ENCODE measurements around the gene B4GALT5.
A peak's percentile ranks its signal among the peaks of the same experiment; 100 is the strongest.
"Not testable (repeated sequence)": the region's sequence is repeated elsewhere in the genome, so short reads cannot be mapped to it uniquely, and the experiment has no call there.

B4GALT5 gene

DNA sequence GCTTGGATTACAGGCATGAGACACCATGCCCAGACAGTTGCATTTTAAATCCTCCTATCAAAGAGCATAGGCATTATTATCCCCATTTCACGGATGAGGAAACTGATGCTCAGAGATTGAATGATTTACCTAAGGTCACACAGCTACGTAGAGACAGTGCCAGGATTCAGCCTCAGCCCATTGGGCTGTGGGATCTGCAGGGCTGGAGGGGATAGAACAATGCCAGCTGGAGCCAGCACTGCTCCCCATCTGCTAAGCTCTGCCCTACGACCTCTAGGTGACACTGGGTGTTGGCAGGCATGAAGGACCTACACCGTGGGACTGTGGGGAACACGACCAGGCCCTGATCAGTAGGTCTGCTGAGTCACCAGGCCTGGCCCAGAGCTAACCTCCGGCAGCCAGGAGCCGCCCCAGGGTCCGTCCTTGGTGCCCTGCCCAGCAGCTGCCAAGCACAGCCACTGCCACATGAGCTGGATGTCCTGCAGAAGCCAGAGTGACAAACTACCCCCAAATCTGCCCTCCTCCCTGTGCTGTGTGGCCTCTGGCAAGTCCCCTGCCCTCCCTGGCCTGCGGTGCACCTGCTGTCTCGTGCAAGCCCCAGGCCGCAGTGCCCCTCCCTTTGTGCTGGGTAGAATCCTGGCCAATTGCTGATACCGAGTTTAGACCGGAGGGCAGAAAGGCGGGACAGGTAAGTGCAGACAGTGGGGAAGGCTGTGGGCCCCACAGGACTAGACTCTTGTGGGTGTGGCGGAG is 98.1 kb downstream of the B4GALT5 start:
- H3K27ac ChIP-seq = no peak overlapping the region

GRCh38 chr20:49615051-49615400 is 98.7 kb downstream of the B4GALT5 start:
- not testable (repeated sequence) for H3K9ac ChIP-seq (ENCODE audit: insufficient read length); H3K9me3 ChIP-seq (ENCODE audit: low read depth, low read length); H3K27ac ChIP-seq; H3K4me3 ChIP-seq; DNase-seq (ENCODE audit: low read depth, low spot score); H3K36me3 ChIP-seq (ENCODE audit: insufficient read depth, low read length)

More for the DNA sequence above, 98.1 kb downstream of the B4GALT5 start:
- DNase-seq (ENCODE audit: low read depth, low spot score) = no peak
- no peaks in the 10 kb centered on the region for H3K36me3 ChIP-seq (ENCODE audit: insufficient read depth, low read length)
- no peaks in the 10 kb centered on the region for H3K9me3 ChIP-seq (ENCODE audit: low read depth, low read length)
- no peak overlapping the region for H3K4me3 ChIP-seq
- no peak for TF ChIP-seq FOXP2 (optimal IDR thresholded peaks at IDR 0.05; ENCODE audit: control extremely low read depth, extremely low read length, insufficient read depth)
- no peak for TF ChIP-seq POLR2AphosphoS5 (IDR thresholded peaks at IDR 0.05; ENCODE audit: borderline replicate concordance, low read depth, low read length)
- no peak for TF ChIP-seq EZH2 (IDR thresholded peaks at IDR 0.05)
- no peak overlapping the region for H3K9ac ChIP-seq (ENCODE audit: insufficient read length)

DNA sequence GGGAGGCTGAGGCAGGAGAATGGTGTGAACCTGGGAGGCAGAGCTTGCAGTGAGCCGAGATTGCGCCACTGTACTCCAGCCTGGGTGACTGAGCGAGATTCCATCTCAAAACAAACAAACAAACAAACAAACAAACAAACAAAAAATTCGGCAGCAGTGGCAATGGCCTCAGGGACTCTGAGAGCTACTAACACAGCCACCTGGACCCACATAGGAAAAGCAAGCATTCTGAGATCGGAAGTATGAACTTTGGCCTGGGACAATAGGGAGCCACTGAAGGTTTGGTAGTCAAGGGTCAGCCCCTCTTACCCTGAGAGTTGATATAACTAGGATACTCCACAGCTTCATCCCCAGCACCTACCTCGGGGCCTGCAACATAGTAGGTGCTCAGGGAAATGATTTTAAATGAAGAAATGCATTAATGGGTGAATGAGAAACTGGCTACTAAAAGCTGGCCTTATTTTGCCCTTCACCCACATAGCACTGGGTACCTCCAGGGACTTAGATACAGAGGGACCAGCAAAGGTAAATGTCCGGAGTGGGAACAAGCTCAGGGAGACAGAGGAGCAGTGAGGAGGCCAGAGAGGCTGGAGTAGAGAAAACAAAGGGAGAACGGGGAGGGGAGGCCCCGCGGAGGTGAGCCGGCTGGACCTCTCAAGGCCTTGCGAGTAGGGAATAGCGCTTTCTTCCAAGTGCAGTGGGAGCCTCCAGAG is 99.2 kb downstream of the B4GALT5 start:
- Histone ChIP-seq H3K4me3 (no peak overlapping the region), H3K9me3 (ENCODE audit: low read depth, low read length) (no peaks in the 10 kb centered on the region)

GRCh38 chr20:49612127-49612738 is 101.4 kb downstream of the B4GALT5 start:
- Histone ChIP-seq H3K4me3 (no peak overlapping the region), H3K27ac (no peak overlapping the region), H3K36me3 (ENCODE audit: insufficient read depth, low read length) (no peaks in the 10 kb centered on the region), H3K9me3 (ENCODE audit: low read depth, low read length) (no peaks in the 10 kb centered on the region), H3K9ac (ENCODE audit: insufficient read length) (no peak overlapping the region)
- TF ChIP-seq POLR2AphosphoS5 (IDR thresholded peaks at IDR 0.05; ENCODE audit: borderline replicate concordance, low read depth, low read length) (no peak), FOXP2 (optimal IDR thresholded peaks at IDR 0.05; ENCODE audit: control extremely low read depth, extremely low read length, insufficient read depth) (no peak), EZH2 (IDR thresholded peaks at IDR 0.05) (no peak)
- DNase-seq (ENCODE audit: low read depth, low spot score) = no peak

More for the DNA sequence above, 99.2 kb downstream of the B4GALT5 start:
- Histone ChIP-seq H3K9ac (ENCODE audit: insufficient read length) (no peak overlapping the region), H3K27ac (no peak overlapping the region), H3K36me3 (ENCODE audit: insufficient read depth, low read length) (no peaks in the 10 kb centered on the region)
- no peak for DNase-seq (ENCODE audit: low read depth, low spot score)
- no peak for TF ChIP-seq POLR2AphosphoS5 (IDR thresholded peaks at IDR 0.05; ENCODE audit: borderline replicate concordance, low read depth, low read length)
- TF ChIP-seq FOXP2 (optimal IDR thresholded peaks at IDR 0.05; ENCODE audit: control extremely low read depth, extremely low read length, insufficient read depth) = no peak
- TF ChIP-seq EZH2 (IDR thresholded peaks at IDR 0.05) = no peak

DNA sequence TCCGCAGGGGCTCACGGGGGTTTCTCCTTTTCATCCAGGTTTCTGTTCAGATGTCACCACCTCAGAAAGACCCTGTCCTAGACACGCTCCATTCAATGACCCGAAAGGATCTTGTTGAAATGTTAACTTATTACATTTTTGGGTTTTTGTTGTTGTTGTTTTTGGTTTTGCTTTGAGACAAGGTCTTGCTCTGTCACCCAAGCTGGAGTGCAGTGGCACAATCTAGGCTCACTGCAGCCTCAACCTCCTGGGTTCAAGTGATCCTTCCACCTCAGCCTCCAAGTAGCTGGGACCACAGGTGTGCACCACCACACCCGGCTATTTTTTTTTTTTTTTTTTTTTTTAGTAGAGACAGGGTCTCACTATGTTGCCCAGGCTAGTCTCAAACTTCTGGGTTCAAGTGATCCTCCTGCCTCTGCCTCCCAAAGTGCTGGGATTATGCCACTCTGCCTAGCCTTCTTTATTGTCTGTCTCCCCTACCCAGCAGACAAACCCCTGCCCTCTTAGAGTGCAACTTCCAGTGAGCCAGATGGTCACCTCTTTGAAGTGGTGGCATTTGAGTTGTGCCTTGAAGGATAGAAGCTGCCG is 102.0 kb downstream of the B4GALT5 start:
- H3K27ac ChIP-seq; DNase-seq (ENCODE audit: low read depth, low spot score); H3K9me3 ChIP-seq (ENCODE audit: low read depth, low read length); H3K9ac ChIP-seq (ENCODE audit: insufficient read length); H3K36me3 ChIP-seq (ENCODE audit: insufficient read depth, low read length): not testable (repeated sequence)
- H3K4me3 ChIP-seq = peak overlapping the region; percentile 65

- Histone ChIP-seq H3K9ac (ENCODE audit: insufficient read length) (no peak overlapping the region), H3K4me3 (peak overlapping the region; percentile 65), H3K36me3 (ENCODE audit: insufficient read depth, low read length) (no peaks in the 10 kb centered on the region), H3K9me3 (ENCODE audit: low read depth, low read length) (no peaks in the 10 kb centered on the region), H3K27ac (no peak overlapping the region)
- DNase-seq (ENCODE audit: low read depth, low spot score) = no peak
- TF ChIP-seq POLR2AphosphoS5 (IDR thresholded peaks at IDR 0.05; ENCODE audit: borderline replicate concordance, low read depth, low read length) = no peak
- TF ChIP-seq FOXP2 (optimal IDR thresholded peaks at IDR 0.05; ENCODE audit: control extremely low read depth, extremely low read length, insufficient read depth) = no peak
- no peak for TF ChIP-seq EZH2 (IDR thresholded peaks at IDR 0.05)
Measured at GRCh38 chr20:49610691-49611538, 102.8 kb downstream of the B4GALT5 start.

DNA sequence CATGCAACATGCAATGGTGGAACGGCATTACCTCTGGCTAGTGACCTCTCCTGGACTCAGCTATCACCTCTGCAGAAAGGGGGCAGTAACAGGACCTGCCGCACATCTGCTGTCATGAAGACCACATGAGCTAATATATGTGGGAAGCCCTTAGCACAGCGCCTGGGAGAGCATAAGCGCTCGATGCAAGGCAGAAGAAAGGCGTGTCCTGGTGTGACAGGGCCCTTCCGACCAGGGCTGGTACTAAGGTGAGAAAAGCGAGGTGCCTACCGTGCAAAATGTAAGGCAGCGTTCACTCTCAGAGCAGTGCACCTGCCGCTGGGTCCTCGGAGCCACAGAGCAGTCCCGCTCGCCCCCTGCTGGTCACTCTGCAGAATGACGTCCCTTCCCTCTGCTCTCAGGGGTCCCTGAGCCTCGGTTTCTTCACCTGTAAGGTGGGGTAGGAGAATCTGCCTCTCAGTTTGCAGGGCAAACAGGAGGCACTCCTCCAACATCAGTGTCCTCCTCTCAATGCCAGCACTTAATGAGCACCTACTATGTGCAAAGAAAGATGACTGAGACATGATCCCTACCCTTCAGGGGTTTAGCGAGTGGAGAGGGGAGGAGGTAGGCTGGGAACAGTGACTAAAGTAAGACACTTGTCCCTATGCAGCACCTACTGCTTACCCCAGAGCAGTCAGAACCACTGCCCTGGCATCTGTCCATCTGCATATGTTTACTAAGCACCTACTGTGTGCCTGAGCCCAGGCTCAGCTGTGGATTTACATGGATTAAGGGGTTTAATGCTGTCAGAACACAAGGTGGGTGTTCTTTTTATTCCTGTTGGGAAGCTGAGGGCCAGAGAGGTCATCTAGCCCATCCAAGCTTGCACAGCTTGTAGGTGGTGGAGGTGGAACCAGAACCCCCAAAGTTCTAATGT is 104.7 kb downstream of the B4GALT5 start:
- Histone ChIP-seq H3K36me3 (ENCODE audit: insufficient read depth, low read length) (no peaks in the 10 kb centered on the region), H3K9ac (ENCODE audit: insufficient read length) (no peak overlapping the region), H3K4me3 (no peak overlapping the region), H3K27ac (no peak overlapping the region), H3K9me3 (ENCODE audit: low read depth, low read length) (no peaks in the 10 kb centered on the region)
- no peak for DNase-seq (ENCODE audit: low read depth, low spot score)
- TF ChIP-seq EZH2 (IDR thresholded peaks at IDR 0.05) = no peak
- TF ChIP-seq POLR2AphosphoS5 (IDR thresholded peaks at IDR 0.05; ENCODE audit: borderline replicate concordance, low read depth, low read length) = no peak
- TF ChIP-seq FOXP2 (optimal IDR thresholded peaks at IDR 0.05; ENCODE audit: control extremely low read depth, extremely low read length, insufficient read depth) = no peak
